SK-N-SH (cell line): ENCODE results near the gene TRIM50. TPM values are rescaled to one million over a fixed set of nuclear protein-coding genes. Genes with fewer than 3 reads are reported as not detected.

ENCODE experiments used
- CTCF ChIA-PET: fragments of 300-600, 350-600 bp; formaldehyde crosslinking; extraction: SDS; loops from one replicate; lab custom pipeline; 2021; lab: Yijun Ruan, JAX
- POLR2A ChIA-PET: fragments of 350-600 bp; sonication (Branson Sonifier 250); formaldehyde crosslinking; extraction: SDS; loops from one replicate; lab custom pipeline; 2020; ENCODE audit warnings: antibody characterized with exemption, inconsistent platforms; lab: Yijun Ruan, JAX
- DNase-seq: peaks from one replicate; pipeline ENCODE4 v3.0.0; 2012
- H2AFZ ChIP-seq: fragments of 200-600 bp; sonication (generic); 2 replicates; pipeline ENCODE4 v1.8.1; 2016; ENCODE audit warnings: antibody characterized with exemption, mild to moderate bottlenecking, low read depth
- H3F3A ChIP-seq: fragments of 200-600 bp; sonication (generic); replicated peaks from 2 replicates; pipeline ENCODE3; 2016; ENCODE audit warnings: antibody characterized with exemption, mild to moderate bottlenecking; ENCODE audit not compliant: insufficient read depth
- H3K27ac ChIP-seq, 2 experiments: fragments of 200-500 bp in 1 of 2; fragments of 200-600 bp in 1 of 2; sonication (Bioruptor generic) in 1 of 2; sonication (generic), shearing (Covaris generic) in 1 of 2; 2 replicates each; pipeline versions ENCODE4 v1.5.1 to v1.6.1; 2014 to 2016; ENCODE audit warnings: low read depth in 2 of 2, inconsistent platforms in 1 of 2, low read length in 1 of 2, mild to moderate bottlenecking in 1 of 2, mixed read lengths in 1 of 2
- H3K27me3 ChIP-seq: fragments of 200-600 bp; sonication (generic), shearing (Covaris generic); 2 replicates; pipeline ENCODE4 v1.6.1; 2016; ENCODE audit warnings: mixed run types; ENCODE audit not compliant: insufficient read depth
- H3K36me3 ChIP-seq, 2 experiments: fragments of 200-500 bp in 1 of 2; fragments of 200-600 bp in 1 of 2; sonication (Bioruptor generic) in 1 of 2; sonication (generic) in 1 of 2; replicated peaks in 1 of 2; 2 replicates each; pipeline versions ENCODE3 to v1.5.1; 2014 to 2016; ENCODE audit warnings: low read length in 1 of 2, mild to moderate bottlenecking in 1 of 2; ENCODE audit not compliant: insufficient read depth in 2 of 2, control insufficient read depth in 1 of 2
- H3K4me1 ChIP-seq, 2 experiments: fragments of 200-500 bp in 1 of 2; fragments of 200-600 bp in 1 of 2; sonication (Bioruptor generic) in 1 of 2; sonication (generic), shearing (Covaris generic) in 1 of 2; 2 replicates each; pipeline versions ENCODE4 v1.5.1 to v1.6.1; 2014 to 2016; ENCODE audit warnings: low read depth in 1 of 2, low read length in 1 of 2, mixed run types in 1 of 2; ENCODE audit not compliant: insufficient read depth in 2 of 2, control insufficient read depth in 1 of 2
- H3K4me2 ChIP-seq: fragments of 200-600 bp; sonication (generic), shearing (Covaris generic); 2 replicates; pipeline ENCODE4 v1.6.1; 2017; ENCODE audit warnings: mixed run types
- H3K4me3 ChIP-seq, 2 experiments: fragments of 200-500 bp in 1 of 2; fragments of 200-600 bp in 1 of 2; sonication (Bioruptor generic) in 1 of 2; sonication (generic), shearing (Covaris generic) in 1 of 2; 2 replicates each; pipeline versions ENCODE4 v1.5.1 to v1.8.1; 2014 to 2016; ENCODE audit warnings: low read depth in 2 of 2, inconsistent platforms in 1 of 2, low read length in 1 of 2, mild to moderate bottlenecking in 1 of 2, mixed read lengths in 1 of 2, moderate library complexity in 1 of 2
- H3K79me2 ChIP-seq: fragments of 200-600 bp; sonication (generic); 2 replicates; pipeline ENCODE4 v1.8.1; 2017; ENCODE audit warnings: mild to moderate bottlenecking; ENCODE audit not compliant: insufficient read depth
- H3K9ac ChIP-seq: fragments of 200-600 bp; sonication (generic); 2 replicates; pipeline ENCODE4 v1.6.1; 2017; ENCODE audit warnings: mixed run types
- H3K9me2 ChIP-seq: fragments of 200-600 bp; sonication (generic); 2 replicates; pipeline ENCODE4 v1.6.1; 2017; ENCODE audit warnings: mixed run types
- H3K9me3 ChIP-seq: fragments of 200-600 bp; sonication (generic); 2 replicates; pipeline ENCODE4 v1.6.1; 2017; ENCODE audit warnings: mixed run types, mild to moderate bottlenecking, moderate library complexity
- H4K20me1 ChIP-seq: fragments of 200-600 bp; sonication (generic); 2 replicates; pipeline ENCODE4 v1.6.1; 2017; ENCODE audit warnings: mild to moderate bottlenecking, mixed run types; ENCODE audit not compliant: insufficient read depth
- CHD2 ChIP-seq: fragments of 150-350 bp; IDR thresholded peaks from 2 replicates; pipeline ENCODE4 v1.6.1; 2018; ENCODE audit warnings: low read length; ENCODE audit not compliant: partially characterized antibody
- FOSL2 ChIP-seq: IDR thresholded peaks from 2 replicates; pipeline ENCODE4 v1.4.0; 2012; ENCODE audit warnings: low read depth, mild to moderate bottlenecking, moderate library complexity, borderline replicate concordance
- JUND ChIP-seq: IDR thresholded peaks from 2 replicates; pipeline ENCODE4 v1.4.0; 2012
- NRF1 ChIP-seq: IDR thresholded peaks from 2 replicates; pipeline ENCODE4 v1.6.1; 2012; ENCODE audit warnings: low read depth, mild to moderate bottlenecking, low read length
- POLR2AphosphoS5 ChIP-seq: IDR thresholded peaks from 2 replicates; pipeline ENCODE4 v1.6.1; 2012; ENCODE audit warnings: low read depth, low read length
- RAD21 ChIP-seq: IDR thresholded peaks from 2 replicates; pipeline ENCODE4 v1.6.1; 2012; ENCODE audit warnings: mild to moderate bottlenecking, low read length
- SIN3A ChIP-seq: IDR thresholded peaks from 2 replicates; pipeline ENCODE4 v1.6.1; 2012; ENCODE audit warnings: low read depth, mild to moderate bottlenecking, low read length, moderate library complexity, borderline replicate concordance
- SMC3 ChIP-seq: IDR thresholded peaks from 2 replicates; pipeline ENCODE4 v1.6.1; 2012; ENCODE audit warnings: low read depth, low read length, improper control_type of control experiment
- TAF1 ChIP-seq: IDR thresholded peaks from 2 replicates; pipeline ENCODE4 v1.6.1; 2012; ENCODE audit warnings: low read depth, mild to moderate bottlenecking, low read length, moderate library complexity, borderline replicate concordance
- TCF12 ChIP-seq: IDR thresholded peaks from 2 replicates; pipeline ENCODE4 v1.4.0; 2012
- WGBS: methylation state at CpG from one replicate; pipeline ENCODE4 v1.1.6; 2017; ENCODE audit warnings: low lambda C conversion rate; 5-methylcytosine and 5-hydroxymethylcytosine counted together
- polyA plus RNA-seq, 3 experiments: library from polyadenylated mRNA; depleted of rRNA; stranded (reverse); fragments of >200 nt; gene quantifications; 2 replicates each; pipeline ENCODE4 v1.2.3, GENCODE V29; 2012
- TF ChIP-seq, protein P1 (sequence below): IDR thresholded peaks from 2 replicates; pipeline ENCODE4 v1.4.0; 2012; ENCODE audit warnings: low read depth, borderline replicate concordance

Gene TRIM50
- polyA plus RNA-seq, 1 of the 3 experiments (the other 2 are of a cell fraction), result not detected

- WGBS, result 76% methylated on average over 11 of the region's 11 CpGs
- H2AFZ ChIP-seq, result no peak overlapping the region
- CTCF ChIA-PET, result interaction anchor here (3.0 kb wide), 1 partner anchor 92 kb away, joined by 15 read pairs; no protein-coding TSS in a partner anchor
- H3K4me3 ChIP-seq, result no peak overlapping the region
- no peaks in the 10 kb centered on the region for H3K79me2 ChIP-seq
- H3K27ac ChIP-seq, result no peak overlapping the region
- H3K36me3 ChIP-seq, result no peaks in the 10 kb centered on the region
- DNase-seq, result no peak
- peaks cover 33% of the 10 kb centered on the region; the same call in 1 of the 2 replicates for H3K27me3 ChIP-seq
- no peak overlapping the region for H3K9ac ChIP-seq
- no peak overlapping the region for H3K4me2 ChIP-seq
- H4K20me1 ChIP-seq, result no peaks in the 10 kb centered on the region
- H3K9me3 ChIP-seq, result no peaks in the 10 kb centered on the region
- POLR2A ChIA-PET, result no interaction called here
- no peaks in the 10 kb centered on the region for H3F3A ChIP-seq
- H3K4me1 ChIP-seq, result peaks cover 0 to 4% of the 10 kb centered on the region in 2 experiments; a peak in 1 of 4 replicates
- TF ChIP-seq CHD2, result no peak
- no peak for TF ChIP-seq NRF1
- no peak for TF ChIP-seq POLR2AphosphoS5
- TF ChIP-seq TAF1, result no peak
- TF ChIP-seq TCF12, result no peak
- TF ChIP-seq JUND, result no peak
- no peak for TF ChIP-seq SMC3
- no peak for TF ChIP-seq FOSL2
- H3K9me2 ChIP-seq, result no peaks in the 10 kb centered on the region
These were observed 31.4 kb upstream of the TRIM50 start for GRCh38 chr7:73359306-73359705.

GRCh38 chr7:73358590-73359275 lies 30.9 kb upstream of the TRIM50 start:
- Histone ChIP-seq H3K27ac (no peak overlapping the region), H3K9me2 (no peaks in the 10 kb centered on the region), H3K9ac (no peak overlapping the region), H3K4me2 (peak overlapping the region; percentile 16; the same call in 1 of the 2 replicates), H3F3A (no peaks in the 10 kb centered on the region), H3K36me3 (no peaks in the 10 kb centered on the region), H2AFZ (0 out of 2 replicates have a peak overlapping the region, but pooled peaks have one; percentile 43), H3K27me3 (peaks cover 28% of the 10 kb centered on the region; the same call in 1 of the 2 replicates), H4K20me1 (no peaks in the 10 kb centered on the region), H3K4me1 (peaks cover 0 to 4% of the 10 kb centered on the region in 2 experiments; a peak in 1 of 4 replicates), H3K4me3 (no peak overlapping the region), H3K9me3 (no peaks in the 10 kb centered on the region), H3K79me2 (no peaks in the 10 kb centered on the region)
- peak; percentile 39 for DNase-seq
- TF ChIP-seq RAD21 (no peak), TCF12 (no peak), SIN3A (no peak)
- TF ChIP-seq, protein P1, sequence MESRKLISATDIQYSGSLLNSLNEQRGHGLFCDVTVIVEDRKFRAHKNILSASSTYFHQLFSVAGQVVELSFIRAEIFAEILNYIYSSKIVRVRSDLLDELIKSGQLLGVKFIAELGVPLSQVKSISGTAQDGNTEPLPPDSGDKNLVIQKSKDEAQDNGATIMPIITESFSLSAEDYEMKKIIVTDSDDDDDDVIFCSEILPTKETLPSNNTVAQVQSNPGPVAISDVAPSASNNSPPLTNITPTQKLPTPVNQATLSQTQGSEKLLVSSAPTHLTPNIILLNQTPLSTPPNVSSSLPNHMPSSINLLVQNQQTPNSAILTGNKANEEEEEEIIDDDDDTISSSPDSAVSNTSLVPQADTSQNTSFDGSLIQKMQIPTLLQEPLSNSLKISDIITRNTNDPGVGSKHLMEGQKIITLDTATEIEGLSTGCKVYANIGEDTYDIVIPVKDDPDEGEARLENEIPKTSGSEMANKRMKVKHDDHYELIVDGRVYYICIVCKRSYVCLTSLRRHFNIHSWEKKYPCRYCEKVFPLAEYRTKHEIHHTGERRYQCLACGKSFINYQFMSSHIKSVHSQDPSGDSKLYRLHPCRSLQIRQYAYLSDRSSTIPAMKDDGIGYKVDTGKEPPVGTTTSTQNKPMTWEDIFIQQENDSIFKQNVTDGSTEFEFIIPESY, result no peak
- ChIA-PET POLR2A (no interaction called here), CTCF (interaction anchor here (0.5 to 3.0 kb wide), 6 partner anchors 13 to 666 kb away, joined by 3 to 15 read pairs (median 6); no protein-coding TSS in a partner anchor)
- WGBS, result 67% methylated on average over 16 of the region's 21 CpGs
